Neural cell (in vitro differentiated cells): Measurements from ENCODE around the gene SYNPO2. TPM values are rescaled to one million over a fixed set of nuclear protein-coding genes. Genes with fewer than 3 reads are reported as not detected.

Experiments used
- H2AFZ ChIP-seq: fragments of 200-600, 300-800 bp; sonication (generic), shearing (Covaris generic); 2 replicates; pipeline ENCODE4 v1.6.0; 2014; ENCODE audit warnings: low read depth, mild to moderate bottlenecking, antibody characterized with exemption, low read length, moderate library complexity
- H3F3A ChIP-seq: fragments of 200-600 bp; shearing (Covaris generic); 2 replicates; pipeline ENCODE4 v1.6.1; 2016; ENCODE audit warnings: mild to moderate bottlenecking, moderate library complexity, mixed read lengths, antibody characterized with exemption, low read length; ENCODE audit not compliant: insufficient read depth, poor library complexity, severe bottlenecking
- H3K27ac ChIP-seq: fragments of 200-600, 300-800 bp; sonication (generic), shearing (Covaris generic); 2 replicates; pipeline ENCODE4 v1.5.1; 2014; ENCODE audit warnings: mild to moderate bottlenecking, low read length, moderate library complexity
- H3K27me3 ChIP-seq: fragments of 300-800, 200-600 bp; sonication (generic), shearing (Covaris generic); 2 replicates; pipeline ENCODE4 v1.6.0; 2014; ENCODE audit warnings: mild to moderate bottlenecking, low read depth, low read length, moderate library complexity; ENCODE audit not compliant: insufficient read depth
- H3K36me3 ChIP-seq: fragments of 300-800, 200-600 bp; sonication (generic), shearing (Covaris generic); 2 replicates; pipeline ENCODE4 v1.5.1; 2014; ENCODE audit warnings: mild to moderate bottlenecking, antibody characterized with exemption, low read length, moderate library complexity; ENCODE audit not compliant: insufficient read depth
- H3K4me2 ChIP-seq: fragments of 300-800, 200-600 bp; sonication (generic), shearing (Covaris generic); 2 replicates; pipeline ENCODE4 v1.6.0; 2014; ENCODE audit warnings: mild to moderate bottlenecking, low read length
- H3K4me3 ChIP-seq: fragments of 300-800, 200-600 bp; sonication (generic), shearing (Covaris generic); 2 replicates; pipeline ENCODE4 v1.5.1; 2014; ENCODE audit warnings: mild to moderate bottlenecking, low read length, moderate library complexity
- H3K79me2 ChIP-seq: fragments of 200-600 bp; shearing (Covaris generic); replicated peaks from 2 replicates; pipeline ENCODE4 v1.6.0; 2014; ENCODE audit warnings: mild to moderate bottlenecking, low read length, moderate library complexity; ENCODE audit not compliant: insufficient read depth
- H3K9ac ChIP-seq: fragments of 300-800, 200-600 bp; sonication (generic), shearing (Covaris generic); 2 replicates; pipeline ENCODE4 v1.6.1; 2016; ENCODE audit warnings: mild to moderate bottlenecking, low read length, mixed read lengths
- H3K9me2 ChIP-seq: fragments of 200-600 bp; shearing (Covaris generic); 2 replicates; pipeline ENCODE4 v1.6.1; 2016; ENCODE audit warnings: mild to moderate bottlenecking, low read length, mixed read lengths; ENCODE audit not compliant: insufficient read depth
- H3K9me3 ChIP-seq: fragments of 200-600, 300-800 bp; sonication (generic), shearing (Covaris generic); 2 replicates; pipeline ENCODE4 v1.6.1; 2016; ENCODE audit warnings: mild to moderate bottlenecking, mixed run types, low read length, moderate library complexity, mixed read lengths
- H4K20me1 ChIP-seq: fragments of 200-600 bp; shearing (Covaris generic); 2 replicates; pipeline ENCODE4 v1.6.1; 2016; ENCODE audit warnings: mild to moderate bottlenecking, mixed run types; ENCODE audit not compliant: insufficient read depth
- CTCF ChIP-seq: fragments of 450-650 bp; IDR thresholded peaks from 2 replicates; pipeline ENCODE4 v1.5.1; 2014; ENCODE audit warnings: antibody characterized with exemption, mild to moderate bottlenecking, moderate library complexity; ENCODE audit not compliant: poor library complexity, severe bottlenecking
- EP300 ChIP-seq: fragments of 450-650 bp; conservative IDR thresholded peaks from 2 replicates; pipeline ENCODE4 v1.6.1; 2014; ENCODE audit warnings: antibody characterized with exemption, mild to moderate bottlenecking, moderate library complexity; ENCODE audit not compliant: poor library complexity, severe bottlenecking
- EZH2 ChIP-seq: fragments of 200-600, 300-800 bp; shearing (Covaris generic), sonication (generic); IDR thresholded peaks from 2 replicates; pipeline ENCODE4 v1.6.1; 2014; ENCODE audit warnings: antibody characterized with exemption, low read length, borderline replicate concordance, mild to moderate bottlenecking; ENCODE audit not compliant: insufficient read depth, poor library complexity, severe bottlenecking
- MXI1 ChIP-seq: fragments of 450-650 bp; conservative IDR thresholded peaks from 2 replicates; pipeline ENCODE4 v1.6.1; 2014; ENCODE audit warnings: antibody characterized with exemption, mild to moderate bottlenecking; ENCODE audit not compliant: poor library complexity, severe bottlenecking
- POLR2AphosphoS5 ChIP-seq: IDR thresholded peaks from 2 replicates; pipeline ENCODE4 v1.6.1; 2012
- RAD21 ChIP-seq: fragments of 450-650 bp; conservative IDR thresholded peaks from 2 replicates; pipeline ENCODE4 v1.6.1; 2014; ENCODE audit warnings: antibody characterized with exemption, mild to moderate bottlenecking, moderate library complexity
- REST ChIP-seq: IDR thresholded peaks from 2 replicates; pipeline ENCODE4 v1.6.1; 2012; ENCODE audit warnings: borderline replicate concordance
- SMC3 ChIP-seq: fragments of 450-650 bp; conservative IDR thresholded peaks from 2 replicates; pipeline ENCODE4 v1.6.1; 2014; ENCODE audit warnings: antibody characterized with exemption, mild to moderate bottlenecking, moderate library complexity; ENCODE audit not compliant: poor library complexity
- TAF1 ChIP-seq: IDR thresholded peaks from 2 replicates; pipeline ENCODE4 v1.6.1; 2012; ENCODE audit warnings: low read depth
- polyA plus RNA-seq: library from polyadenylated mRNA; depleted of rRNA; stranded (reverse); fragments of >200 nt; gene quantifications from 2 replicates; pipeline ENCODE4 v1.2.3, GENCODE V29; 2014

SYNPO2 gene
- polyA plus RNA-seq, 1 donor from 2014 or later = 0.14 TPM

GRCh38 chr4:118846979-118847378 lies 41.7 kb upstream of the SYNPO2 start:
- Histone ChIP-seq H3K36me3 (no peaks in the 10 kb centered on the region), H3K9me3 (no peaks in the 10 kb centered on the region), H3K4me2 (no peak overlapping the region), H4K20me1 (no peaks in the 10 kb centered on the region), H3K79me2 (no peaks in the 10 kb centered on the region), H3F3A (no peaks in the 10 kb centered on the region), H3K9ac (no peak overlapping the region), H2AFZ (no peak overlapping the region), H3K27ac (no peak overlapping the region), H3K4me3 (no peak overlapping the region), H3K9me2 (no peaks in the 10 kb centered on the region), H3K27me3 (no peaks in the 10 kb centered on the region)
- TF ChIP-seq POLR2AphosphoS5 (no peak), EZH2 (no peak), MXI1 (no peak), RAD21 (no peak), REST (no peak), SMC3 (no peak), TAF1 (no peak), EP300 (no peak), CTCF (no peak)

- Histone ChIP-seq H3K9me3 (no peaks in the 10 kb centered on the region), H3K9me2 (no peaks in the 10 kb centered on the region), H4K20me1 (no peaks in the 10 kb centered on the region), H3K79me2 (no peaks in the 10 kb centered on the region), H3K27ac (no peak overlapping the region), H3K36me3 (no peaks in the 10 kb centered on the region), H3K9ac (no peak overlapping the region), H3F3A (no peaks in the 10 kb centered on the region), H3K27me3 (no peaks in the 10 kb centered on the region), H2AFZ (no peak overlapping the region), H3K4me3 (no peak overlapping the region), H3K4me2 (no peak overlapping the region)
- TF ChIP-seq CTCF (no peak), RAD21 (no peak), EZH2 (no peak), TAF1 (no peak), REST (no peak)
These were observed 40.4 kb upstream of the SYNPO2 start for GRCh38 chr4:118848242-118848641.
